Germinal center (tissue), 1 donor: ENCODE data around the gene AAMP.
"Not testable (repeated sequence)": the region's sequence is repeated elsewhere in the genome, so short reads cannot be mapped to it uniquely, and the experiment has no call there.

Source experiments
- DNase-seq: peaks from one replicate; pipeline ENCODE4 v3.0.0; 2012; ENCODE audit warnings: mixed read lengths, low spot score

AAMP gene

DNA sequence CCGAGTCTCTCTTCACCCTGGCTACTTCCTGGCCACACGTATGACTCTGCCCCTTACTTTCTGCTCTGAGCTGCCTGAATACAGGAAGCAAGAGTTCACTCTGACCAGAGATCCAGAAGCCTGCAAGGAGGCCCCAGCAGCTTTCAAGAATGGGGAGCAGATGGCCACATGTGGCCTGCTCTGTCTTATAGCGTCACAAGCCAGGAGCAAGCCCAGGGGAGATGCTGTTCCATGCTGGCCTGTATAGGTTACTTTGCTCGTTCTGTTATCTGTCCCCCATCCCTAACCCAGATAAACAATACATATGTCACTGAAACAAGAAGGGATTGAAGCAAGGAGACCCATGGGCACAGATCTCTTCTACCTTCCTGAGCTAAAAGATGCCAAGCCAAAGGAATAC lies 4.6 kb upstream of the AAMP start:
- no peak for DNase-seq

DNA sequence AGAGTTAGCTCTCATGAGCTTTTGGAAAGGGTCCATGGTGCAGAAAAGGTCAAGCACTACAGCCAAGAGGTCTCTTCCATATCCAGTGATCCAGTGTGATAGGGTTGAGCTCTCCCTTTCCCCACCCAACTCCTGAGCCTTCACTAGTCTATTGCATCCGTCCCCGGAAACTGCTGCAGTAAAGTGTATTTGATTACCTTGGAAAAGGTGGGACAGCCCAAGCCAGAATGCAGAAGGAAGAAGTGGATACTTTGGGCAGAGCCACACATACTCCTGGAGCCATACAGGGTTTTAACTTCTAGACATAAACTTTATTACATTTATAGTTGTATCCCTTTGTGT lies 3.9 kb upstream of the AAMP start:
- no peak for DNase-seq

GRCh38 chr2:218273214-218273907 lies 3.4 kb upstream of the AAMP start:
- DNase-seq: not testable (repeated sequence)

DNA sequence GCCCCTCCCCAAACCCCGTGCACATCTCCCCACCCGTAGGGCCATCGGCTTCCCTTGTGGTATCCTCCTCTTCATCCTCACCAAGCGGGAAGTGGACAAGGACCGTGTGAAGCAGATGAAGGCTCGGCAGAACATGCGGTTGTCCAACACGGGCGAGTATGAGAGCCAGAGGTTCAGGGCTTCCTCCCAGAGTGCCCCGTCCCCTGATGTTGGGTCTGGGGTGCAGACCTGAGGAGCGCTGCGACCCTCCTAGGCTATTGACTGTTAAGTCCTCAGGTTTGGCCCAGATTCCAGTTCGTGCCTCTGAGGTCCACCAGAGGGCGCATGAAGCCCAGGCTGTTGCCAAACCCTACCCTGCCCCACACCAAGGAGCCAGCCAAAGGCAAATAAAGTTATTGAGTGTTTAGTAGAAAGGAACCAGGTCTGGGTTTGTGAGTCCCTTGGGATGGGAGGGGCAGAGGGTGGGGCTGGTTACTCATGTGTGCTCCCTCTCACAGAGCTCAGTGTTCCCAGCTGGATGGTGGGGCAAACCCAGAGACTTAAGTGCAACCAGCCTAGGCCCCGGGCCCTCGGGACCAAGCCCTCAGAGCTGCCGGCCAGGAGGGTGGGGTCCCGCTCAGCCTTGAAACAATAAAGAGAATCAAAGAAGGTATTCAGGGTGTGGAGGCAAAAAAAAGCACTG lies 2.7 kb upstream of the AAMP start:
- DNase-seq: peak; percentile 87

GRCh38 chr2:218271865-218272530 lies 2.1 kb upstream of the AAMP start:
- no peak for DNase-seq

- no peak for DNase-seq
Observed at GRCh38 chr2:218271487-218271797, 1.5 kb upstream of the AAMP start.

- DNase-seq: no peak
Observed at GRCh38 chr2:218270721-218271486, 967 bp upstream of the AAMP start.

DNA sequence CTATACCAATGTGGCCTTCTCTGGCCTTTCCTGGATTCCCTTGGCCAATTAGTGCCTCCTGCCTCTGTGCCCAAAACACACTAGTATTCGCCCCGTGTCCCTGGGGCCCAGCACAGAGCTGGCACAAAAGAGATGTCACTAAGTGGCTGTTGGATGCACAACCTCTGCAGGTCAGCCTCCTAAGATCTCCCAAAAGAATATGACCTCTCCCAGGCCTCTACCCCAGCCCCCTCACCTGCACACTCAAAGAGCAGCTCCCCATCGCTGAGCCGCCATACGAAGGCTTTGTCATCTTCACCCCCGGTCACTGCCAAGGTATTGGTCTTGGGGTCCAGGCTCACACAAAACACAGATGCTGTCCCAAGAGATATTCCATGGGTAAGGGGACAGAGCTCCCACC lies 2.7 kb downstream of the AAMP start:
- DNase-seq: no peak

GRCh38 chr2:218266316-218266979 lies 3.5 kb downstream of the AAMP start:
- DNase-seq: no peak

DNA sequence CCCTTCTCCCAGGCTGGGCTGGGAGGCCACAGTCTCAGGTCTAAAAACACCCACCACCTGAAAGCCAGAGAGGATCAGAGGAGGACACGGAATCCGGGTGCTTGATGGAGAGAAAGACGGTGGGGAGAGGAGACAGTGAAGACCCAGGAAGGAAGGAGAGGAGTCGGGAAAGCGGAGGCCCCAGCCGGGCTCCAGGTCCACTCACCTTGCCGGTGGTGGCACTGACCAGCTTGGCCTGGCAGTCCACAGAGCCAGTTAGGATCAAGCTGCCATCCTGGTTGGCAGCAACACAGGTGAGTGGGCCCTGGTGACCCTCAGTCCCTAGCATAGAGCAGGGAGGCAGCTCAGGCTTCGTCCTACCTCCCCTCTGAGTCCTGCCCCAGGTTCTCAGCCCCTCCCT lies 4.3 kb downstream of the AAMP start:
- no peak for DNase-seq

GRCh38 chr2:218264773-218265561 lies 5.0 kb downstream of the AAMP start:
- DNase-seq: no peak

GRCh38 chr2:218263817-218264641 lies 5.9 kb downstream of the AAMP start:
- DNase-seq: no peak

DNA sequence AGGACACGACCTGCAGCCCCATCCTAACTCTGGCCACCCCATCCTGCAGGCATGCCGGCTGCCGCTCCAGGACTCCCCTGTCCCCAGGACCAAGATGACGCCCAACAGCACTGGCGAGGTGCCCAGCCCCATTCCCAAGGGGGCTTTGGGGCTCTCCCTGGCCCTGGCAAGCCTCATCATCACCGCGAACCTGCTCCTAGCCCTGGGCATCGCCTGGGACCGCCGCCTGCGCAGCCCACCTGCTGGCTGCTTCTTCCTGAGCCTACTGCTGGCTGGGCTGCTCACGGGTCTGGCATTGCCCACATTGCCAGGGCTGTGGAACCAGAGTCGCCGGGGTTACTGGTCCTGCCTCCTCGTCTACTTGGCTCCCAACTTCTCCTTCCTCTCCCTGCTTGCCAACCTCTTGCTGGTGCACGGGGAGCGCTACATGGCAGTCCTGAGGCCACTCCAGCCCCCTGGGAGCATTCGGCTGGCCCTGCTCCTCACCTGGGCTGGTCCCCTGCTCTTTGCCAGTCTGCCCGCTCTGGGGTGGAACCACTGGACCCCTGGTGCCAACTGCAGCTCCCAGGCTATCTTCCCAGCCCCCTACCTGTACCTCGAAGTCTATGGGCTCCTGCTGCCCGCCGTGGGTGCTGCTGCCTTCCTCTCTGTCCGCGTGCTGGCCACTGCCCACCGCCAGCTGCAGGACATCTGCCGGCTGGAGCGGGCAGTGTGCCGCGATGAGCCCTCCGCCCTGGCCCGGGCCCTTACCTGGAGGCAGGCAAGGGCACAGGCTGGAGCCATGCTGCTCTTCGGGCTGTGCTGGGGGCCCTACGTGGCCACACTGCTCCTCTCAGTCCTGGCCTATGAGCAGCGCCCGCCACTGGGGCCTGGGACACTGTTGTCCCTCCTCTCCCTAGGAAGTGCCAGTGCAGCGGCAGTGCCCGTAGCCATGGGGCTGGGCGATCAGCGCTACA lies 7.0 kb downstream of the AAMP start:
- no peak for DNase-seq

GRCh38 chr2:218262237-218262600 lies 7.7 kb downstream of the AAMP start:
- no peak for DNase-seq

GRCh38 chr2:218261423-218262236 lies 8.3 kb downstream of the AAMP start:
- peak; percentile 40 for DNase-seq

- no peak for DNase-seq
Observed at GRCh38 chr2:218260742-218261422, 9.1 kb downstream of the AAMP start, which contains the start of gene GPBAR1. TSS of gene GPBAR1 (plus strand) at chr2:218261015. CDS start at chr2:218262725, 1,710 bp downstream.

- no peak for DNase-seq
Observed at GRCh38 chr2:218260166-218260565, 9.8 kb downstream of the AAMP start.
